GM12878 (cell line): ENCODE data around the gene CELSR2. TPM values are rescaled to one million over a fixed set of nuclear protein-coding genes. Genes with fewer than 3 reads are reported as not detected.

ENCODE experiments used
- ATAC-seq: fragments of 200-7000 bp; cut with Tn5 transposase; 3 replicates; pipeline ENCODE4 v1.9.1; 2020; ENCODE audit warnings: mild to moderate bottlenecking, moderate library complexity
- BruUV-seq: library from RNA; stranded (reverse); fragments of 400-500 nt; replicated peaks from 2 replicates; lab custom pipeline; 2021; lab: Mats Ljungman, UMichigan
- CTCF ChIA-PET: fragments of 300-600 bp; sonication (Branson Sonifier 250); formaldehyde crosslinking; extraction: SDS; loops from one replicate; lab custom pipeline; 2021; ENCODE audit warnings: inconsistent platforms; lab: Yijun Ruan, JAX
- POLR2A ChIA-PET: fragments of 350-600 bp; formaldehyde crosslinking; extraction: SDS; loops from one replicate; lab custom pipeline; 2021; ENCODE audit warnings: inconsistent platforms; lab: Charles Lee
- RAD21 ChIA-PET: fragments of 300-600 bp; sonication (Branson Sonifier 250); formaldehyde crosslinking; loops from one replicate; lab custom pipeline; 2023; ENCODE audit warnings: antibody characterized with exemption; ENCODE audit not compliant: unreplicated experiment; lab: Charles Lee
- SMC1A ChIA-PET: fragments of 300-600 bp; sonication (Branson Sonifier 250); formaldehyde crosslinking; loops from one replicate; lab custom pipeline; 2023; ENCODE audit not compliant: unreplicated experiment, uncharacterized antibody; lab: Charles Lee
- DNase-seq: peaks from one replicate; pipeline ENCODE4 v3.0.0-alpha.2; 2011; ENCODE audit warnings: low read depth, low spot score
- FAIRE-seq: peaks from 3 replicates; lab custom pipeline; 2011; peaks lifted over from hg19 to GRCh38; lab: Jason Lieb, UNC
- H2AFZ ChIP-seq: 2 replicates; pipeline ENCODE4 v1.6.0; 2011; ENCODE audit warnings: low read depth, low read length, control low read depth; ENCODE audit not compliant: control insufficient read depth
- H3K27ac ChIP-seq: 2 replicates; pipeline ENCODE4 v1.5.1; 2011; ENCODE audit warnings: control low read depth; ENCODE audit not compliant: control insufficient read depth, insufficient read depth
- H3K27me3 ChIP-seq, 2 experiments: replicated peaks in 1 of 2; 2 replicates each; pipeline versions ENCODE4 v1.6.0 to v1.6.1; 2011; ENCODE audit warnings: low read length in 1 of 2; ENCODE audit not compliant: control insufficient read depth in 2 of 2, insufficient read depth in 2 of 2
- H3K36me3 ChIP-seq, 2 experiments: 2 replicates each; pipeline ENCODE4 v1.5.1; 2011; ENCODE audit warnings: low read length in 1 of 2; ENCODE audit not compliant: control insufficient read depth in 2 of 2, insufficient read depth in 2 of 2
- H3K4me1 ChIP-seq: 2 replicates; pipeline ENCODE4 v1.6.1; 2011; ENCODE audit warnings: mild to moderate bottlenecking, low read length, moderate library complexity, mixed read lengths; ENCODE audit not compliant: control insufficient read depth, insufficient read depth
- H3K4me2 ChIP-seq: 2 replicates; pipeline ENCODE4 v1.6.0; 2011; ENCODE audit warnings: control low read depth; ENCODE audit not compliant: control insufficient read depth, insufficient read depth
- H3K4me3 ChIP-seq: fragments of 200-600 bp; sonication (generic); 2 replicates; pipeline ENCODE4 v1.5.1; 2016
- H3K79me2 ChIP-seq: 2 replicates; pipeline ENCODE4 v1.6.0; 2011; ENCODE audit warnings: low read length; ENCODE audit not compliant: control insufficient read depth, insufficient read depth
- H3K9ac ChIP-seq: 2 replicates; pipeline ENCODE4 v1.8.0; 2011; ENCODE audit warnings: low read length, control low read depth, mixed read lengths; ENCODE audit not compliant: control insufficient read depth, insufficient read depth
- H3K9me3 ChIP-seq: replicated peaks from 3 replicates; pipeline ENCODE4 v1.5.1; 2011; ENCODE audit warnings: mild to moderate bottlenecking, low read length; ENCODE audit not compliant: control insufficient read depth, insufficient read depth
- H4K20me1 ChIP-seq: 2 replicates; pipeline ENCODE4 v1.6.0; 2011; ENCODE audit not compliant: control insufficient read depth, insufficient read depth
- FOXM1 ChIP-seq: IDR thresholded peaks from 2 replicates; pipeline ENCODE4 v1.6.1; 2012; ENCODE audit warnings: low read depth, mild to moderate bottlenecking, inconsistent platforms, low read length, moderate library complexity
- GABPA ChIP-seq: IDR thresholded peaks from 2 replicates; pipeline ENCODE4 v1.6.1; 2014; ENCODE audit warnings: antibody characterized with exemption, low read depth, mild to moderate bottlenecking, inconsistent platforms
- HDAC6 ChIP-seq: fragments of 200-600 bp; sonication (generic); IDR thresholded peaks from one replicate; pipeline ENCODE4 v1.8.0; 2017; ENCODE audit warnings: antibody characterized with exemption; ENCODE audit not compliant: unreplicated experiment
- HDGF ChIP-seq: fragments of 450-650 bp; IDR thresholded peaks from 2 replicates; pipeline ENCODE4 v1.6.1; 2016; ENCODE audit warnings: antibody characterized with exemption
- JUND ChIP-seq: IDR thresholded peaks from 2 replicates; pipeline ENCODE4 v1.6.1; 2012; ENCODE audit warnings: low read depth, mild to moderate bottlenecking, low read length, improper control_type of control experiment, moderate library complexity
- MYB ChIP-seq: fragments of 150-350 bp; IDR thresholded peaks from 2 replicates; pipeline ENCODE4 v1.6.1; 2014; ENCODE audit warnings: mild to moderate bottlenecking, low read depth, low read length, borderline replicate concordance
- PAX8 ChIP-seq: fragments of 450-650 bp; IDR thresholded peaks from 2 replicates; pipeline ENCODE4 v1.6.1; 2017; ENCODE audit warnings: mild to moderate bottlenecking, moderate library complexity
- POLR2A ChIP-seq: IDR thresholded peaks from 2 replicates; pipeline ENCODE4 v1.6.1; 2011; ENCODE audit warnings: low read depth, mild to moderate bottlenecking, low read length
- RUNX3 ChIP-seq: IDR thresholded peaks from 2 replicates; pipeline ENCODE4 v1.6.1; 2012; ENCODE audit warnings: low read length, inconsistent platforms
- SMAD1 ChIP-seq: fragments of 450-650 bp; IDR thresholded peaks from 2 replicates; pipeline ENCODE4 v1.6.1; 2018; ENCODE audit warnings: mild to moderate bottlenecking, low read depth; ENCODE audit not compliant: partially characterized antibody
- SPI1 ChIP-seq: IDR thresholded peaks from 2 replicates; pipeline ENCODE4 v1.6.1; 2011; ENCODE audit warnings: low read depth, mild to moderate bottlenecking, low read length, moderate library complexity, borderline replicate concordance; ENCODE audit not compliant: insufficient read depth
- ZNF622 ChIP-seq: fragments of 450-650 bp; IDR thresholded peaks from 2 replicates; pipeline ENCODE4 v1.6.1; 2017; ENCODE audit warnings: mild to moderate bottlenecking, inconsistent platforms
- ZSCAN29 ChIP-seq: fragments of 450-650 bp; IDR thresholded peaks from 2 replicates; pipeline ENCODE4 v1.6.1; 2017; ENCODE audit warnings: mild to moderate bottlenecking, moderate library complexity
- WGBS: methylation state at CpG from one replicate; pipeline ENCODE4 v1.1.6; 2016; ENCODE audit warnings: low lambda C conversion rate; ENCODE audit not compliant: insufficient replicate concordance, insufficient coverage; ENCODE audit errors: missing lambda C conversion rate; 5-methylcytosine and 5-hydroxymethylcytosine counted together
- in situ Hi-C: fragments of 300-500 bp; cut with MboI; formaldehyde crosslinking; loops from 9 replicates; pipeline ENCODE4 v1.14.3; 2018; ENCODE audit warnings: mixed read lengths
- intact Hi-C: fragments of 100-400 bp; cut with micrococcal nuclease; formaldehyde crosslinking; loops from one replicate; pipeline ENCODE4 v1.14.2; 2022; ENCODE audit not compliant: unreplicated experiment
- polyA plus RNA-seq, 11 experiments: library from polyadenylated mRNA; depleted of rRNA in 4 of 11; unstranded in 6 of 11; stranded (reverse) in 5 of 11; fragments of >200 nt; fragmentation: Nextera tagmentation in 4 of 11; fragmentation: Illumina TruSeq in 1 of 11; extraction: Ambion mirVana in 4 of 11; extraction: Trizol in 1 of 11; gene quantifications; 1 replicate in 1 of 11; 2 replicates in 10 of 11; pipeline versions ENCODE4 v1.2.1 to v1.2.3, GENCODE V29; 2011 to 2016; ENCODE audit warnings: inconsistent platforms in 2 of 11, missing spikeins in 2 of 11, low read depth in 1 of 11
- total RNA-seq, 4 experiments: library from RNA; depleted of rRNA in 3 of 4; stranded (reverse); fragments of >200 nt in 3 of 4; fragmentation: Illumina TruSeq in 1 of 4; extraction: Trizol in 1 of 4; gene quantifications; 2 replicates each; pipeline versions ENCODE4 v1.2.1 to v1.2.3, GENCODE V29; 2013 to 2021
- TF ChIP-seq, protein P1 (sequence below): IDR thresholded peaks from 2 replicates; pipeline ENCODE4 v1.6.1; 2012; ENCODE audit warnings: low read depth, low read length, improper control_type of control experiment
- TF ChIP-seq, protein P2 (sequence below): fragments of 450-650 bp; conservative IDR thresholded peaks from 2 replicates; pipeline ENCODE4 v1.6.1; 2017; ENCODE audit warnings: mild to moderate bottlenecking, moderate library complexity
- TF ChIP-seq, protein P3 (sequence below): fragments of 450-650 bp; IDR thresholded peaks from 2 replicates; pipeline ENCODE4 v1.6.1; 2018; ENCODE audit warnings: mild to moderate bottlenecking, low read depth, moderate library complexity; ENCODE audit not compliant: partially characterized antibody
- TF ChIP-seq, protein P4 (sequence below): fragments of 450-650 bp; IDR thresholded peaks from 2 replicates; pipeline ENCODE4 v1.6.1; 2017; ENCODE audit warnings: mild to moderate bottlenecking, low read depth, inconsistent platforms; ENCODE audit not compliant: poor library complexity, severe bottlenecking

The CELSR2 gene
- total and polyA plus RNA-seq, 10 of the 15 experiments (the other 5 are each of a cell fraction or from before 2014, with no cell fraction given): under 0.01 to 0.15 (median 0.04) TPM; not detected in 2

DNA sequence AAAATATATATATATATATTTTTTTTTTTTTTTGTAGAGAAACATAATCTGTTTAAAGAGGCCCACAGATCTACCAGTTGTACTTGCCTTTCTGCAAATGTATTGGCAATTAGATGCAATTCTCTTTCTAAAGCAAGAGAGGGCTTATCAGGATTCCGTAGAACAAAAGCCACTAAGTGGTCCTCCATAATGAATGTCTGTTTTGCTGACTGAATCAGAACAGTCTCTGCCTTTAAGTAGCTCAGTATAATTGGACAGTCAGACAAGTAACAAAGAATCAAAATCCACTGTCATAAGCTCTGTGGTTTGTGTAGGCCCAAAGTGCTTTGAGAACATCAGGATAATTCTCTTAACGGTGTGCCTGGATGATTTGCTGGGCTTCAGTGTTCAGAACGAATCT, 18.3 kb upstream of the CELSR2 start:
- DNase-seq (no peak), ATAC-seq (no peak), FAIRE-seq (no peak)
- H3K4me3 ChIP-seq: no peak overlapping the region
- H3K4me2 ChIP-seq: no peak overlapping the region
- no peaks in the 10 kb centered on the region for H4K20me1 ChIP-seq
- no peaks in the 10 kb centered on the region for H3K4me1 ChIP-seq
- CTCF ChIA-PET: interaction anchor here (1.3 to 1.5 kb wide), 4 partner anchors 16 to 302 kb away, joined by 3 to 4 read pairs (median 4); no protein-coding TSS in a partner anchor
- no peak overlapping the region for H3K27ac ChIP-seq
- SMC1A ChIA-PET: no interaction called here
- H3K27me3 ChIP-seq: no peaks in the 10 kb centered on the region
- H3K9ac ChIP-seq: no peak overlapping the region
- peaks cover 19 to 29% of the 10 kb centered on the region in 2 experiments for H3K36me3 ChIP-seq
- no peaks in the 10 kb centered on the region for H3K9me3 ChIP-seq
- H3K79me2 ChIP-seq: no peaks in the 10 kb centered on the region
- TF ChIP-seq ZNF622: no peak
- no peak for TF ChIP-seq SMAD1
- TF ChIP-seq, protein P1, sequence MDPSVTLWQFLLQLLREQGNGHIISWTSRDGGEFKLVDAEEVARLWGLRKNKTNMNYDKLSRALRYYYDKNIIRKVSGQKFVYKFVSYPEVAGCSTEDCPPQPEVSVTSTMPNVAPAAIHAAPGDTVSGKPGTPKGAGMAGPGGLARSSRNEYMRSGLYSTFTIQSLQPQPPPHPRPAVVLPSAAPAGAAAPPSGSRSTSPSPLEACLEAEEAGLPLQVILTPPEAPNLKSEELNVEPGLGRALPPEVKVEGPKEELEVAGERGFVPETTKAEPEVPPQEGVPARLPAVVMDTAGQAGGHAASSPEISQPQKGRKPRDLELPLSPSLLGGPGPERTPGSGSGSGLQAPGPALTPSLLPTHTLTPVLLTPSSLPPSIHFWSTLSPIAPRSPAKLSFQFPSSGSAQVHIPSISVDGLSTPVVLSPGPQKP: no peak
- no peak for TF ChIP-seq GABPA
- TF ChIP-seq RUNX3: no peak
- no peak for TF ChIP-seq FOXM1
- TF ChIP-seq ZSCAN29: no peak
- TF ChIP-seq, protein P2, sequence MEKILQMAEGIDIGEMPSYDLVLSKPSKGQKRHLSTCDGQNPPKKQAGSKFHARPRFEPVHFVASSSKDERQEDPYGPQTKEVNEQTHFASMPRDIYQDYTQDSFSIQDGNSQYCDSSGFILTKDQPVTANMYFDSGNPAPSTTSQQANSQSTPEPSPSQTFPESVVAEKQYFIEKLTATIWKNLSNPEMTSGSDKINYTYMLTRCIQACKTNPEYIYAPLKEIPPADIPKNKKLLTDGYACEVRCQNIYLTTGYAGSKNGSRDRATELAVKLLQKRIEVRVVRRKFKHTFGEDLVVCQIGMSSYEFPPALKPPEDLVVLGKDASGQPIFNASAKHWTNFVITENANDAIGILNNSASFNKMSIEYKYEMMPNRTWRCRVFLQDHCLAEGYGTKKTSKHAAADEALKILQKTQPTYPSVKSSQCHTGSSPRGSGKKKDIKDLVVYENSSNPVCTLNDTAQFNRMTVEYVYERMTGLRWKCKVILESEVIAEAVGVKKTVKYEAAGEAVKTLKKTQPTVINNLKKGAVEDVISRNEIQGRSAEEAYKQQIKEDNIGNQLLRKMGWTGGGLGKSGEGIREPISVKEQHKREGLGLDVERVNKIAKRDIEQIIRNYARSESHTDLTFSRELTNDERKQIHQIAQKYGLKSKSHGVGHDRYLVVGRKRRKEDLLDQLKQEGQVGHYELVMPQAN: no peak
- TF ChIP-seq, protein P3, sequence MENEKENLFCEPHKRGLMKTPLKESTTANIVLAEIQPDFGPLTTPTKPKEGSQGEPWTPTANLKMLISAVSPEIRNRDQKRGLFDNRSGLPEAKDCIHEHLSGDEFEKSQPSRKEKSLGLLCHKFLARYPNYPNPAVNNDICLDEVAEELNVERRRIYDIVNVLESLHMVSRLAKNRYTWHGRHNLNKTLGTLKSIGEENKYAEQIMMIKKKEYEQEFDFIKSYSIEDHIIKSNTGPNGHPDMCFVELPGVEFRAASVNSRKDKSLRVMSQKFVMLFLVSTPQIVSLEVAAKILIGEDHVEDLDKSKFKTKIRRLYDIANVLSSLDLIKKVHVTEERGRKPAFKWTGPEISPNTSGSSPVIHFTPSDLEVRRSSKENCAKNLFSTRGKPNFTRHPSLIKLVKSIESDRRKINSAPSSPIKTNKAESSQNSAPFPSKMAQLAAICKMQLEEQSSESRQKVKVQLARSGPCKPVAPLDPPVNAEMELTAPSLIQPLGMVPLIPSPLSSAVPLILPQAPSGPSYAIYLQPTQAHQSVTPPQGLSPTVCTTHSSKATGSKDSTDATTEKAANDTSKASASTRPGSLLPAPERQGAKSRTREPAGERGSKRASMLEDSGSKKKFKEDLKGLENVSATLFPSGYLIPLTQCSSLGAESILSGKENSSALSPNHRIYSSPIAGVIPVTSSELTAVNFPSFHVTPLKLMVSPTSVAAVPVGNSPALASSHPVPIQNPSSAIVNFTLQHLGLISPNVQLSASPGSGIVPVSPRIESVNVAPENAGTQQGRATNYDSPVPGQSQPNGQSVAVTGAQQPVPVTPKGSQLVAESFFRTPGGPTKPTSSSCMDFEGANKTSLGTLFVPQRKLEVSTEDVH: no peak
- no peak for TF ChIP-seq MYB
- TF ChIP-seq JUND: no peak
- no peak for TF ChIP-seq PAX8
- TF ChIP-seq SPI1: no peak
- TF ChIP-seq HDGF: no peak
- no peak for TF ChIP-seq POLR2A
- no peak for TF ChIP-seq HDAC6
- TF ChIP-seq, protein P4, sequence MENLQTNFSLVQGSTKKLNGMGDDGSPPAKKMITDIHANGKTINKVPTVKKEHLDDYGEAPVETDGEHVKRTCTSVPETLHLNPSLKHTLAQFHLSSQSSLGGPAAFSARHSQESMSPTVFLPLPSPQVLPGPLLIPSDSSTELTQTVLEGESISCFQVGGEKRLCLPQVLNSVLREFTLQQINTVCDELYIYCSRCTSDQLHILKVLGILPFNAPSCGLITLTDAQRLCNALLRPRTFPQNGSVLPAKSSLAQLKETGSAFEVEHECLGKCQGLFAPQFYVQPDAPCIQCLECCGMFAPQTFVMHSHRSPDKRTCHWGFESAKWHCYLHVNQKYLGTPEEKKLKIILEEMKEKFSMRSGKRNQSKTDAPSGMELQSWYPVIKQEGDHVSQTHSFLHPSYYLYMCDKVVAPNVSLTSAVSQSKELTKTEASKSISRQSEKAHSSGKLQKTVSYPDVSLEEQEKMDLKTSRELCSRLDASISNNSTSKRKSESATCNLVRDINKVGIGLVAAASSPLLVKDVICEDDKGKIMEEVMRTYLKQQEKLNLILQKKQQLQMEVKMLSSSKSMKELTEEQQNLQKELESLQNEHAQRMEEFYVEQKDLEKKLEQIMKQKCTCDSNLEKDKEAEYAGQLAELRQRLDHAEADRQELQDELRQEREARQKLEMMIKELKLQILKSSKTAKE: no peak
- RAD21 ChIA-PET: no interaction called here
- 80% methylated on average over 3 of the region's 3 CpGs for WGBS
- POLR2A ChIA-PET: no interaction called here
- no peak overlapping the region for H2AFZ ChIP-seq
- BruUV-seq: TSS peak; percentile 57
- intact Hi-C loops: no loop called here
- in situ Hi-C loops: no loop called here
